ENCODE measurements around the gene TXNL1. TPM values are rescaled to one million over a fixed set of nuclear protein-coding genes. Genes with fewer than 3 reads are reported as not detected.

Gene TXNL1
- total and polyA plus RNA-seq, 2 of the 8 experiments (the other 6 are each of a cell fraction or from before 2014, with no cell fraction given), result 35.1 to 85.8 TPM

GRCh38 chr18:56662502-56662901 lies 24.1 kb upstream of the TXNL1 start (continued):
- TF ChIP-seq RFX5 (IDR thresholded peaks at IDR 0.05; ENCODE audit: borderline replicate concordance, low read depth, low read length), result no peak
- no peak for TF ChIP-seq SRF (IDR thresholded peaks at IDR 0.05; ENCODE audit: low read depth, low read length)
- TF ChIP-seq MAFK (IDR thresholded peaks at IDR 0.05; ENCODE audit: low read depth, low read length), result no peak
- TF ChIP-seq PHF8 (conservative IDR thresholded peaks at IDR 0.05; ENCODE audit: low read depth, low read length), result no peak
- no peak for TF ChIP-seq ZNF274 (IDR thresholded peaks at IDR 0.05; ENCODE audit: borderline replicate concordance, extremely low read depth, low read length)
- no peak for TF ChIP-seq SUZ12 (IDR thresholded peaks at IDR 0.05; ENCODE audit: low read length)
- no peak for TF ChIP-seq TEAD4 (IDR thresholded peaks at IDR 0.05; ENCODE audit: low read depth, low read length)
- no peak for TF ChIP-seq FOSL1 (IDR thresholded peaks at IDR 0.05; ENCODE audit: insufficient read depth, low read depth, low read length)

All from H1 (cell line).